Tibial nerve (tissue), 4 donors: Measurements from ENCODE around the gene LAMTOR4. TPM values are rescaled to one million over a fixed set of nuclear protein-coding genes. Genes with fewer than 3 reads are reported as not detected.

ENCODE experiments used
- DNase-seq, 2 donors: peaks; one replicate each; pipeline ENCODE4 v3.0.0-alpha.2; 2019; ENCODE audit warnings: low spot score in 2 of 2
- H3K27ac ChIP-seq, 4 donors: fragments of 200-600 bp; sonication (generic) in 3 of 4; one replicate each; pipeline ENCODE4 v1.5.1; 2017 to 2019; ENCODE audit warnings: mild to moderate bottlenecking in 1 of 4
- H3K27me3 ChIP-seq, 2 donors: fragments of 200-600 bp; sonication (generic) in 1 of 2; one replicate each; pipeline versions ENCODE4 v1.5.1 to v1.6.0; 2017 to 2019
- H3K36me3 ChIP-seq, 3 donors: fragments of 200-600 bp; sonication (generic); one replicate each; pipeline ENCODE4 v1.5.1; 2018 to 2019
- H3K4me1 ChIP-seq, 4 donors: fragments of 200-600 bp; sonication (generic) in 3 of 4; one replicate each; pipeline ENCODE4 v1.5.1; 2017 to 2019
- H3K4me3 ChIP-seq, 4 donors: fragments of 200-600 bp; sonication (generic) in 3 of 4; one replicate each; pipeline ENCODE4 v1.5.1; 2017 to 2019; ENCODE audit warnings: mild to moderate bottlenecking in 1 of 4, moderate library complexity in 1 of 4
- H3K9me3 ChIP-seq, 4 donors: fragments of 200-600 bp; sonication (generic) in 3 of 4; one replicate each; pipeline ENCODE4 v1.5.1; 2017 to 2019
- CTCF ChIP-seq, 5 experiments: fragments of 200-600 bp in 3 of 5; fragments of 450-650 bp in 2 of 5; sonication (generic) in 3 of 5; IDR thresholded peaks; one replicate each; pipeline ENCODE4 v1.5.1; 2016 to 2019; ENCODE audit warnings: antibody characterized with exemption in 5 of 5, mild to moderate bottlenecking in 3 of 5, moderate library complexity in 2 of 5
- EP300 ChIP-seq, 2 donors: sonication (generic); formaldehyde crosslinking; IDR thresholded peaks; one replicate each; pipeline ENCODE4 v1.6.1; 2017; ENCODE audit warnings: antibody characterized with exemption in 2 of 2, mild to moderate bottlenecking in 1 of 2
- POLR2A ChIP-seq, 2 donors: fragments of 450-650 bp; IDR thresholded peaks; one replicate each; pipeline ENCODE4 v1.6.1; 2017; ENCODE audit warnings: antibody characterized with exemption in 2 of 2, mild to moderate bottlenecking in 2 of 2, moderate library complexity in 2 of 2
- WGBS, 2 donors: methylation state at CpG; one replicate each; pipeline ENCODE4 v1.1.5; 2018; 5-methylcytosine and 5-hydroxymethylcytosine counted together
- total RNA-seq, 4 donors: library from RNA; depleted of rRNA; stranded (reverse); fragments of >200 nt; gene quantifications; one replicate each; pipeline ENCODE4 v1.1.0, GENCODE V29; 2016

Gene LAMTOR4
- total RNA-seq, 4 donors from 2014 or later, result 226 to 312 (median 252) TPM

- Histone ChIP-seq H3K27ac (no peak overlapping the region), H3K4me3 (no peak overlapping the region), H3K4me1 (no peaks in the 10 kb centered on the region), H3K27me3 (no peaks in the 10 kb centered on the region), H3K36me3 (peaks cover 0 to 15% (median 0%) of the 10 kb centered on the region in 3 donors), H3K9me3 (no peaks in the 10 kb centered on the region)
- 81 to 89% methylated on average over 11 of the region's 11 CpGs for WGBS, 2 donors
- DNase-seq, result no peak
- TF ChIP-seq EP300 (IDR thresholded peaks at IDR 0.05), result no peak
- TF ChIP-seq POLR2A (IDR thresholded peaks at IDR 0.05), result no peak
- TF ChIP-seq CTCF (IDR thresholded peaks at IDR 0.05), result no peak
These were observed 52.0 kb downstream of the LAMTOR4 start for GRCh38 chr7:100200693-100201092.

Other genes starting within 250 kb of the LAMTOR4 start
- 10 to 100 TPM; 53.8 to 68.1 (median 58.1) TPM for gene TRIM4, start 229.4 kb upstream of the LAMTOR4 start, total RNA-seq
- 10 to 100 TPM in 1 of 4 donors, 1 to 10 TPM in 3; 3.3 to 11.7 (median 8.9) TPM for gene GJC3, start 219.3 kb upstream of the LAMTOR4 start, total RNA-seq
- gene AZGP1, start 172.9 kb upstream of the LAMTOR4 start, total RNA-seq, result 100 to 1,000 TPM in 2 of 4 donors, 10 to 100 TPM in 2; 68.7 to 182 (median 111) TPM
- gene ZKSCAN1, start 133.3 kb upstream of the LAMTOR4 start, total RNA-seq, result 10 to 100 TPM; 32.4 to 37.5 (median 35.4) TPM
- gene ZSCAN21, start 99.1 kb upstream of the LAMTOR4 start, total RNA-seq, result 10 to 100 TPM; 12.9 to 18.0 (median 16.5) TPM
- gene ZNF3, start 67.2 kb upstream of the LAMTOR4 start, total RNA-seq, result 10 to 100 TPM; 24.0 to 37.5 (median 26.9) TPM
- gene COPS6, start 59.9 kb upstream of the LAMTOR4 start, total RNA-seq, result 10 to 100 TPM; 43.7 to 56.4 (median 50.6) TPM
- gene MCM7, start 47.5 kb upstream of the LAMTOR4 start, total RNA-seq, result 10 to 100 TPM; 28.9 to 41.0 (median 35.8) TPM
- 10 to 100 TPM; 23.0 to 34.1 (median 25.9) TPM for gene AP4M1, start 47.3 kb upstream of the LAMTOR4 start, total RNA-seq
- 10 to 100 TPM; 46.1 to 56.9 (median 54.2) TPM for gene TAF6, start 29.6 kb upstream of the LAMTOR4 start, total RNA-seq
- gene CNPY4, start 29.3 kb upstream of the LAMTOR4 start, total RNA-seq, result 10 to 100 TPM in 3 of 4 donors, 1 to 10 TPM in 1; 7.5 to 15.9 (median 11.5) TPM
- gene MBLAC1, start 22.0 kb upstream of the LAMTOR4 start, total RNA-seq, result 1 to 10 TPM; 3.9 to 9.2 (median 6.9) TPM
- 10 to 100 TPM in 3 of 4 donors, 1 to 10 TPM in 1; 6.9 to 36.9 (median 12.7) TPM for gene TRAPPC14, start 9.8 kb downstream of the LAMTOR4 start, total RNA-seq
- 1 to 10 TPM; 2.7 to 8.3 (median 3.8) TPM for gene GAL3ST4, start 19.7 kb downstream of the LAMTOR4 start, total RNA-seq
- gene GPC2, start 28.5 kb downstream of the LAMTOR4 start, total RNA-seq, result 1 to 10 TPM; 1.1 to 3.1 (median 1.7) TPM
- gene STAG3, start 29.0 kb downstream of the LAMTOR4 start, total RNA-seq, result 1 to 10 TPM; 4.2 to 8.2 (median 6.5) TPM
- gene PVRIG, start 71.0 kb downstream of the LAMTOR4 start, total RNA-seq, result under 1 TPM in 1 of 4 donors, not detected in 3; 0.78 TPM
- not detected for gene SPDYE3, start 158.8 kb downstream of the LAMTOR4 start, total RNA-seq
- gene PILRB, start 209.2 kb downstream of the LAMTOR4 start, total RNA-seq, result 100 to 1,000 TPM; 107 to 152 (median 132) TPM
- gene PILRA, start 224.6 kb downstream of the LAMTOR4 start, total RNA-seq, result 10 to 100 TPM; 10.9 to 27.3 (median 15.8) TPM